C4-2B (cell line): Measurements from ENCODE around the gene IFIT1B.
A peak's percentile ranks its signal among the peaks of the same experiment; 100 is the strongest.

ENCODE experiments used
- CTCF ChIP-seq: fragments of 450-650 bp; conservative IDR thresholded peaks from 2 replicates; pipeline ENCODE4 v1.5.1; 2017; ENCODE audit warnings: mild to moderate bottlenecking
- ZFX ChIP-seq: fragments of 450-650 bp; IDR thresholded peaks from 2 replicates; pipeline ENCODE4 v1.6.1; 2017

- TF ChIP-seq CTCF (peak; percentile 37), ZFX (no peak)
Observed at GRCh38 chr10:89369156-89370105, 8.4 kb upstream of the IFIT1B start.
